Fibroblast of mammary gland (primary cell): Measurements from ENCODE around the gene NKPD1.
A peak's percentile ranks its signal among the peaks of the same experiment; 100 is the strongest.

Source experiments
- DNase-seq: peaks from one replicate; pipeline ENCODE4 v3.0.0-alpha.2; 2010; ENCODE audit warnings: low read depth
- H3K4me3 ChIP-seq: 2 replicates; pipeline ENCODE4 v1.5.1; 2011; ENCODE audit warnings: low read depth, mild to moderate bottlenecking, low read length, moderate library complexity; ENCODE audit not compliant: control insufficient read depth
- CTCF ChIP-seq: conservative IDR thresholded peaks from 2 replicates; pipeline ENCODE4 v1.5.1; 2011; ENCODE audit warnings: low read depth, low read length, inconsistent platforms; ENCODE audit not compliant: control insufficient read depth, insufficient read depth

The NKPD1 gene, protein sequence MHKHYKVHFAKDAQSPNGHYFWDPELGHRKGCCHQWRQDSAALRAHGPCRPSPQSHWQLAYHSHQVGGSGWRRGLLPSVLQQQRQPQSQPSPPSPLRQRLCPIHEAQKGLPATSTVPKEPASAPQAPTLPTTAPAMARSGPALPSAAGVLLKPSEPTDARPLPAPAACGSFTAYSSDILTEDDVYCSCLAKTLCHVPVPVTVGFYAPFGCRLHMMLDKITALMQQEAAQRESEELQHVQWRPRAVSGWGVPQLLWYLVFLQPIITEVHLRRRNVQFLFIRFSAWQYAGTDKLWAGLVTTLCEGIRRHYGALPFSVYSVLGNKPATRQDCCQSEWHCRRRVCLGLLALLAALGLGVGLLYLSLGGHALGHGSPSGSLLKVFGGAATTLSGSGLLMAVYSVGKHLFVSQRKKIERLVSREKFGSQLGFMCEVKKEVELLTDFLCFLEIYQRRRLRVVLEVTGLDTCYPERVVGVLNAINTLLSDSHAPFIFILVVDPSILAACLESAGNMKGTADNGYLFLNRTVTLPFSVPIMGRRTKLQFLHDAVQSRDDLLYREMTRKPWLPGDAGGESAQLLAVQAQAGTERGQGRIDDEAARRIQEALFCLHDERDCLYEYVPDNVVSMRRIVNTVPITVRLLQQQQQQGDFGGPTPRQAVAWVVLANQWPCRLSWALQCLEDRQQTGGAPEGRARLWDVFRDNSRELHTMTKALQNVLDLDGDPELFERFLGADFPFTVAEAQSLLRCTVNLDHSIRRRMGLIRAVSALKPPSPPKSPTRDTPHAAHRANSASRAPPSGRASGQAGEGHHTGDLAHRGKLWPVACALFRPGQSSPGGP

DNA sequence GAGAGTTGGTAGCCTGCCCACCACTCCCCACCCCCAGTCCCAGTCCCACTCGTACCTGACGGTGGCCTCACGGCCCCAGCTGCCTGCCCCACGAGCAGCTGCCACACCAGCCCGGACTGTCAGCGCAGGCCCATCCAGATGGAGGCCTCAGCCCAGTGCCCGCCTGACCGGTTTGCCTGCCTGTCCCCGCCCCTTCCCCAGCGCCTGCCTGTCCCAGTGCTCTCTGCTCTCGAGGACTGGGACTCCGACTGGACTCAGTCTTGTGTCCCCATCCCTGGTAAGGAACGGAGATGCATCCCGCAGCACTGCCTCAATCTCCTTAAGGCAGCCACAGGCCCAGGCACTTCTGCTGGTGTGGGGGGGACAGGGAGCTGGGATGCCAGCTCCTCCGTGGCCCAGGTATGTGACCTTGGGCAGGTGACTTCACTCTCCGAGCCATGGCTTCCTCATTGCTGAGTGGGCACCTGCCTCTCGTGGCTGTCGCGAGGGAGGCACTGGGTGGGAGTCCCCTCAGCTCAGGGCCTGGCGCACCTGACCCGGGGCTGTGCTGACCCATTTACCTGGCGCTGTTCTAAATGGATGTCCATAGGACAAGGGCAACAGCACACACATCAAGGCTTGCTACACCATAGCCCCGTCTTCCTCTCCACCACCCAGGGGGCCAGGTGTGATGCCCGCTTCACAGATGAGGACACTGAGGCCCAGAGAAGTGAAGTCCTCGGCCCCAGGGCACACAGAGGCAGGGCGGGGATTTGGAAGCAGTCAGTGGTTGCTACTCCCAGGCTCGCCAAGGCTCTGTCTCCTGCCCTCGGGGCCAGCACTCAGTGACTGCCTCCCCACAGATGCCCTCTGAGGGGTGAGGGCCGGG is at the start of gene NKPD1:
TSS of gene NKPD1 (minus strand) at position 113 of the 868 bp plus-strand sequence. CDS start 832 bp downstream, outside the sequence.
- no peak for DNase-seq
- no peak for TF ChIP-seq CTCF
- H3K4me3 ChIP-seq, result no peak within 1 kb of the TSS

DNA sequence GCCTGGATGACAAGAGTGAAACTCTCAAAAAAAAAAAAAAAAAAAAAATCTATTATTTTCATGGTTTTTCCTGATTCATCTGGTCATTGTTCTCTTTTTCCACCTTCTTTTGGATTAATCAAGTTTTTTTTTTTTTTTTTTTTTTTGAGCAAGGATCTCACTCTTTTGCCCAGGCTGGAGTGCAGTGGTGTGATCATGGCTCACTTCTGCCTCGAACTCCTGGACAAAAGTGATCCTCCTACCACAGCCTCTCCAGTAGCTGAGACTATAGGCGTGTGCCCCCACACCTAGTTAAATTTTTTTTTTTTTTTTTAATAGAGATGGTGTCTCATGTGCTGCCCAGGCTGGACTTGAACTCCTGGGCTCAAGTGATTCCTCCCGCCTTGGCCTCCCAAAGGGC is 45.5 kb upstream of the NKPD1 start:
- no peak for TF ChIP-seq CTCF
- no peak for DNase-seq
- H3K4me3 ChIP-seq, result no peak overlapping the region

GRCh38 chr19:45205810-45206209 is 45.0 kb upstream of the NKPD1 start:
- DNase-seq, result no peak
- TF ChIP-seq CTCF, result no peak
- no peak overlapping the region for H3K4me3 ChIP-seq

DNA sequence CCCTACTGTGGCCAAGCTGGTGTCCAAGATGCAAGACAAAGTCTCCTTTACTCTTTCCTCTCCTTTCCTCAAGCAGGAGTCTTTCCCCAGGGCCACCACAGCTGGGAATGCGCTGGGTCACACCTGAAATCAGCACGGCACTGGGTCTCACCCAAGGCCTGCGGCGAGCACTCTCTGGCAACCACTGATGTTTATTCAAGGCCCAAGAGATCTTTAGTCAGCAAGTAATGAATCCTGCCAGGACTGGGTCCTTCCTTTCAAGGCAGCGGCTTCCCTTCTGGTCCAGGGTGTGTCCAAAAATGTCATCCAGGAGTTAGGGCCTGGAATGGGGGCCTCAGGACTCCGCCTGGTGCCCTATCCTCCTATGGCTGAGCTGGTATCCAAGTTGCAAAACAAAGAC is 41.9 kb upstream of the NKPD1 start:
- no peak for TF ChIP-seq CTCF
- no peak overlapping the region for H3K4me3 ChIP-seq
- DNase-seq, result no peak

DNA sequence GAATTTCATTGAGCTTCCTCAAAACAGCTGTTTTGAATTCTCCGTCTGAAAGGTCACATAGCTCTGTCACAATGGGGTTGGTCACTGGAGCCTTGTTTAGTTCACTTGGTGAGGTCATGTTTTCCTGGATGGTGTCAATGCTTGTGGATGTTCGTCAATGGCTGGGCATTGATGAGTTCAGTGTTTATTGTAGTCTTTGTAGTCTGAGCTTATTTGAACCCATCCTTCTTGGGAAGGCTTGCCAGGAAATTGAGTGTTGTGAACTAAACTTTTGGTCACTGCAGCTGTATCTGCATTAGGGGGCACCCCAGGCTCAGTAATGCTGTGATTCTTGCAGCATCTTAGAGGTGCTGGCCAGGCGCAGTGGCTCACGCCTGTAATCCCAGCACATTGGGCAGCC is 39.8 kb upstream of the NKPD1 start:
- peak; percentile 71 for DNase-seq
- peak; percentile 29 for TF ChIP-seq CTCF
- no peak overlapping the region for H3K4me3 ChIP-seq

GRCh38 chr19:45195764-45196163 is 35.0 kb upstream of the NKPD1 start:
- no peak overlapping the region for H3K4me3 ChIP-seq
- DNase-seq, result peak; percentile 93
- TF ChIP-seq CTCF, result no peak
